NCI-H2081 (cell line): ENCODE measurements around the gene TIMM17A.
"Not testable (repeated sequence)": the region's sequence is repeated elsewhere in the genome, so short reads cannot be mapped to it uniquely, and the experiment has no call there.

ENCODE experiments used
- DNase-seq, 2 experiments: peaks; one replicate each; lab custom pipeline; 2025; lab: John Stamatoyannopoulos, UW

Gene TIMM17A

DNA sequence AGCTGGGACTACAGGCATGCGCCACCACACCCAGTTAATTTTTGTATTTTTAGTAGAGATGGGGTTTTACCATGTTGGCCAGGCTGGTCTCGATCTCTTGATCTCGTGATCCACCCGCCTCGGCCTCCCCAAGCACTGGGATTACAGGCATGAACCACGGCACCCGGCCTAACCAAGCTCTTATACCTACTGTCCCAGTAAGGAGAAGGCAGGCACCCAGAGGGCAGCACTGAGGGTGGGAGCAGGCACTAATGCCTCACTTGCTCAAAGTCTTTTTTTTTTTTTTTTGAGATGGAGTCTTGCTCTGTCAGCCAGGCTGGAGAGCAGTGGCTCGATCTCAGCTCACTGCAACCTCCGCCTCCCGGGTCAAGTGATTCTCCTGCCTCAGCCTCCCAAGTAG, 15.0 kb upstream of the TIMM17A start:
- not testable (repeated sequence) for DNase-seq

DNA sequence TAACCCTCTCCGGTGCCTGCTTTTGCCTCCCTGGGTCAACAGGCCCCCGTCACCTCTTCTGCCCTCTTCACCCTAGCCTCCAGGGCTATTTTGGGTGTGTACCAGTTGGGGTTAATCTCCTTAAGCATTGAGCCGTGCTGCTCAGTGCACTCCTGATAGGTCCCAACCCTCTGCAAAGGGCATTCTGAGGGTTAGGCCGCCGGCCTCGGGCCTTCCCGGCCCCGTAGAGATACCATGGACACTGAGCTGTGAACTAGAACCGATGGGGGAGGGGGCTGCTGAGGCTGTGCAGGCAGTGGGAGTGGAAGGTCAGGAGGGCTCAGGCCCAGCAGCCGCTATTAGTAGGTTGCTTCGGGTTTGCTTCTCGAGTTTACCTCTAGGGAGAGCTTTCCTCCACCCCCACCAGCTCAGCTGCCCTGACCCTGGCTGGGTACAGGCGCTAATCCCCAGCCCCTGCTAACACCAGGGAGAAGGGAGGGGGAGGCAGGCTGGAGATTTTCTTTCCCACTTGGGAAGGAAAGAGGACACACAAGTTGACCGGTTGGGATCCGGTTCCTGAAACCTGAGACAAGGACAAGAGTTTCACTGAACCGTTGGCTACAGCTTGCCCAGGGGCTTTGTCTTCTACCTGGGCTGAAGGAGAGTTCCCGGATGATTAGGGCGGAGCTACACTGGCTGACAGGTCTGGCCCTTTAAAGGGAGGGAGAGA, 13.7 kb upstream of the TIMM17A start:
- DNase-seq, result no peak

DNA sequence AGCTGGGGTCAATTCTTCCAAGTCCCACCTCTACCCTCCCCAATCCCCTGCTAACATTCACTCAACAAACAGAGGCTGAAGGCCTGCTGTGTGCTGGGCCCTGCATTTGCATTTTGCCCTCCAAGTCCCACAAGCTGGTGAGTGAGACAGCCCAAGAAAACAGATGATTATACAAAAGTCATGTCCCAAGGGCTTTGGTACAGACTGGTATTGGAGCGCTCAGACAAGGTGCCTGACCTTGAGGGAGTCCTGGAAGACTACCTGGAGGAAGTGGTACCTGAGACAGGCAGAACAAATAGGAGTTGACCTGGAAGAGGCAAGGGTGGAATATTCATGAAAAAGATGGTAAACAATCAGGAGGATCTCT, 13.2 kb upstream of the TIMM17A start:
- DNase-seq, result no peak

DNA sequence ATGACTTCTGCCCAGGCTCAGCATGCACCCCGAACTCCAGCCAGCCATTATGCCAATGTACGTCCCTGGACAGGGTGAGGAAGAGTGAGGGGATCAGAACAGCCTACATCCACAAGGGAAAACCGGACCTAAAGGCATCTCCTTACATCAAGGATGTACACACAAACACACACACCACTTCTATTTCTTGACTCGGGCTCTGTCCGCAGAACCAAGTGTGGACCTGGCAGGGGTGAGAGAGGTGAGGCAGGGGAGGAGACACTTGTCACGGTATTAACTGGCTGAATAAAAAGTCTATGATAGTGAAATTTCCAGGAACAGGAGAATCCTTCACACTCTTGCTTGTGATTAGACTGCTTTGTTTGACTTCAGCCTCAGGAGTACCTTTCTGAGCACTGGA, 11.3 kb upstream of the TIMM17A start:
- no peak for DNase-seq

DNA sequence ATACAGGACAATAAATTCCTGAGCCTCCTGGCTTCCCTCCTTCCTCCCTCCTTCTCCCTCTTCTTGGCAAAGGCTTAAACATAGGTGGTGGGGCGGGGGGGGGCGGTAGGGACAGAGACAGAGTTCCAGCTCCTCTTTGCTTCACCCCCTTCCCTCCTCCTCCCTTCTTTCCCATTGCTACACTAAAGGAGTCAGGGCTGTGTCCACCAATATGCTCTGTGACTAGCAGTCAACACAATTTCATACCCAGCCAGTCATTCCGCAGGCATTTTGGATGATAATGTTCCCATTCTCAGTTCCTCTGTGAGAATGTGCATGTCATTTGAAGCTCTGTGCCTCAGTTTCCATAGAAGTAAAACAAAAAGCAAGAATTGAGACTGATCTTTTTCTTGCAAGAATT, 10.7 kb upstream of the TIMM17A start:
- no peak for DNase-seq

DNA sequence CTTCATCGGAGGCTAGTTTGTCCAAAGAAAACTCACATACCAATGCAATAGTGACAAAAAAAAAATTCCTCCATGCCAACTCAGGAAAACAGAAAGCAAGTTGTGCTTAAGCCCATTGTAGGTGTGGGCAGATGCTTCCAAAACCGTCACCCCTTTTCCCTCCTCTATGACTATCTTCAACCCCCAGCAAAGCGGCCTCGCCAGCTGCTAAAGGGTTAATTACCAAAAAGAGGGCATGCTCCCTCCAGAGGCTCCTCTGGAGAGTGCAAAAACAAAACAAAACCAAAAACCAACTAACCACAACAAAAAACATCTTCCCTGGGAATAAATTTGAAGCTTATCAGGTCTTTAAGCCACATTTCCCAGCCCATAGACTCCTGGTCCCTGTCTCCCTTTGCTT, 10.1 kb upstream of the TIMM17A start:
- no peak for DNase-seq

DNA sequence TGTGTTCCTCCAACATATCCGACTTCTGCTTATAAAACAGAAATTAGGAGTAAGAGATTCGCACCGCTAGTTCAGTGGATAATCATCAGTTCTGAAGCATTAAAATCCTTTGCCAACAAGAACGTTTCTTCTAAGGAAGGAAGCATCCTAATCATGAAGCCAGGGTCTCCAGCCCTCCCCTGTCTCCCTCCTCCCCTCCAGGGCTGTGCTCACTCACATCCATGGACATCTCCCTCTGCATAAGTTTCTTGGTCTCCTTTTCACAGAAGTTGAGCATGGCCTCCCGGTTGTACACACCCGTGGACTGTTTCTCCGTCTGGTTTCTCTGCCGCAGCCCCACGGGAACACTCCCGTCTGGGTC, 9.5 kb upstream of the TIMM17A start:
- DNase-seq, result no peak

DNA sequence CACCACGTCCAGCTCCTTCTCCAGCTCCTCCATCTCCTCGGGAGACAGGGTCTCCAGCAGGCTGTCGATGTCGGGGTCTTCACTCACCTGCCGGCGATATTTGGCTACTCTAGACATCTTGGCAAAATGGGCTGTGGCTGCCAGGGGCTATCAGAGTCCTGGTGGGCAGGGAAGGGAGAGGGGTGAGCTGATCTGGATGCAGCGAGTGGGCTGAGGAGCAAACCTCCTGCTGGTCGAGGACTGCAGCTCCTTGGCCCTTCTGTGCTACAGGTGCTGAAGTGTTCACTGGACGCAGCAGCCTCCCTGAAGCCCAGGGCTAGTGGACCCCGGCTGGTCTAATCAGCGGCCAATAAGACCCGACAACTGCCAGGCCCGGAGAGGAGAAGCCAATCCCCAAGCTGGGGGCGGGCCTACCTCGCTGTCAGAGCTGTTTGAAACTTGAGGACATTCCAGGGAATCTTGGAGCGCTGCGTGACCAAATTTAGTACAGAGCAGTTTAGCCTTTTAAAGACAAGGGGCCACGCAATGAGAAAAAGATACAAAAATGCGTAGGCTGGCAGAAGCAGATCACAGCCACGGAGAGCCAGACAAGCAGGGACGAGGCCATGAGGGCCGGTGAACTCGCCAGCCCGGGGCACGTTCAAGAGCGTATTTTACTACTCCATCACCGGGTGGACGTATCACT, 8.9 kb upstream of the TIMM17A start, which contains the start of gene LMOD1:
LMOD1 (minus strand) TSS at position 325 of the 685 bp plus-strand sequence; CDS start at position 117, 208 bp downstream.
- no peak for DNase-seq

DNA sequence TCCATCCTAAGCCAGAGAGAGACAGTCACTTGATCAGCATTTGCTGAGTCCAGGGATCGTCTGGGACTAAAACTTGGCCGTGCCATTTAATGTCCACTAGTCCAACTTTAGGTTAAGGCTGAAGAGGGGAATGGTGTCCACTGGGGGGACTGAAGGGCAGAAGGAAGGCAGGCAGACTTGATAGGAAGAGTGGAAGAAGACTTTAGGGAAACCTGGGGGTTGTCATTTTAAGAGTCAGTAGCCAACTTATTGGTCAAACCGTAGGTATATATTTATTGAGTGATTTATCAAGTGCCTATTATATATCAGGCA, 7.7 kb upstream of the TIMM17A start:
- DNase-seq, result no peak

DNA sequence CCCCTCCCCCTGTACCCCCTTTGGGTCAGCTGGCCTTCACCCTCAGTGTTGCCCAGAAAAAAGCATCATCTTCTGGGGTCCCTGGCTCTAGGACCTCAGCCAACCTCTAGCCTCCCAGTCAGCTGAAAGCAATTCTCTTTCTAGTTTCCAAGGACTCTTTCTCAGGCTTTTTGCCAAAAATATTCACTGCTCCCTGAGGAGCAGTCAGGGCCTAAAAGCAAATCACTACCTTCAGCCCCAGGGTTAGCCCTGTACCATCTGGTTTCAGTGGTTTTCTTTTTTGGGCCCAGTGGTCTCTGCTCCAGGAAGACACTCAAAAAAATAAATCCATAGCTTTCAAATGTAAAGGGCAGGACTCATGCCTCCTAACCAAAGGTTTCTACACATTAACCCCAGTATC, 5.8 kb upstream of the TIMM17A start:
- no peak for DNase-seq

DNA sequence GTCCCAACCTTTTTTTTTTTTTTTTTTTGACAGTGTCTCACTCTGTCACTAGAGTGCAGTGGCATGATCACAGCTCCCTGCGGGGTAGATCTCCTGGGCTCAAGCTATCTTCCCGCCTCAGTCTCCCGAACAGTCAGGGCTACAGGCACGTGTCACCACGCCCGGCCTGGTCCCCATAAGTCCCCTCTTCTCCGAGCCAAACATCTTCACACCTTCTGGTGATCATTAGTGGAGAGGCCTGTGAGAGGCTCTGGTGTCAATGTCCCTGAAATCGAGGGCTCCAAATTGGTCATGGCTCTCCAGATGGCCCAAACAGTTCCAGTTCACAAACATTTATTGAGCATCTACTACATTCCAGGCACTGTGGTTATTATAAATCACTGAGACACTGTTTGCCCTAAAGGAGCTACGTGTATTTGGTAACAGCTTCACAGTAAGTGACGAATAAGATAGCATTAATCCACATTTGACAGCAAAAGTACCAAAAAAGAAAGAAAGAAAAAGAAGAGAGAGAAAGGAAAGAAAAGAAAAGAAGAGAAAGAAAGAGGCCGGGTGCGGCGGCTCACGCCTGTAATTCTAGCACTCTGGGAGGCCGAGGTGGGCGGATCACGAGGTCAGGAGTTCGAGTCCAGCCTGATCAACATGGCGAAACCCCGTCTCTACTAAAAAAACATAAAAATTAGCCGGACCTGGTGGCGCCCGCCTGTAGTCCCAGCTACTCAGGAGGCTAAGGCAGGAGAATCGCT, 867 bp upstream of the TIMM17A start:
- DNase-seq, result no peak

DNA sequence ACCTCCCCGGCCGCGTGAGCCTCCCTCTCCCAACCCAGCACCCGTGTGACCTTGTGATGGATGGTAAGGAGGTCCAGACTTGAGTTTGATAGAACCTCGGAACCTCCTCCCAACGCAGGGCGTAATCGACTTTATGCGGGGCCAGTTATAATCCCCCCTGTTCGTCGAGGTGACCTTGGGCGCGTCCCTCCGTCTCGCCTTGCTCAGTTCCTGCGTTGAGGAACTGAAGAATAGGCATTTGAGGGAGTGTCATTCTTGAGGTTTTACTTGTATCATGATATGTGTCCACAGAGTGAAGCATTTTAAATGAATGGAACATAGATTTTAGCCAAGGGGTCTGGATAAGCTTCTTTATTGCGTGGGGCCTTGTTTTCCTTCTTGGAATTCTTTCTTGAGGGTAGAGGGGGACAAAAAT, 433 bp downstream of the TIMM17A start:
- no peak for DNase-seq

DNA sequence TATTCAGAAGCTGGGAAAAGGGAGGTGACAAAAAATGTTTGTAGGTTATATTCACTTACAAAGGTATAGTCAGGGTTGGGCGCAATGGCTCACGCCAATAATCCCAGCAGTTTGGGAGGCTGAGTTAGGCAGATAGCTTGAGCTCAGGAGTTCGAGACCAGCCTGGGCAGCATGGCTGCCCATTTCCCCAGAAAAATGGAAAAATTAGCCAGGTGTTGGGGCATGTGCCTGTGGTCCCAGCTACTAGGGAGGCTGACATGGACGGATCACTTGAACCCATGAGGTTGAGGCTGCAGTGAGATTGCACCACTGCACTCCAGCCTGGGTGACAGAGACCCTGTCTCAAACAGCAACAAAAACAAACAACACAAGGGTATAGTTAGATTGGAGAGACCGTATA, 3.0 kb downstream of the TIMM17A start:
- no peak for DNase-seq

DNA sequence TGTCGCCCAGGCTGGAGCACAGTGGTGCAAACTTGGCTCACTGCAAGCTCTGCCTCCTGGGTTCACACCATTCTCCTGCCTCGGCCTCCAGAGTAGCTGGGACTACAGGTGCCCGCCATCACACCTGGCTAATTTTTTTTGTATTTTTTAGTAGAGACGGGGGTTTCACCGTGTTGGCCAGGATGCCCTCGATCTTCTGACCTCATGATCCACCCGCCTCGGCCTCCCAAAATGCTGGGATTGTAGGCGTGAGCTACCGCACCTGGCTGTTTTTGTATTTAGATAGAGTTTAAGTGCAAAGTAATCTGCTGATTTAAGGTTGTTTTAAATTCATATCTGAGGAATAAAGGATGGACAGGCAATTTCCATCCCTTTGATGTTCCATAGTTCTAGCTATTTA, 7.1 kb downstream of the TIMM17A start:
- DNase-seq, result not testable (repeated sequence)

DNA sequence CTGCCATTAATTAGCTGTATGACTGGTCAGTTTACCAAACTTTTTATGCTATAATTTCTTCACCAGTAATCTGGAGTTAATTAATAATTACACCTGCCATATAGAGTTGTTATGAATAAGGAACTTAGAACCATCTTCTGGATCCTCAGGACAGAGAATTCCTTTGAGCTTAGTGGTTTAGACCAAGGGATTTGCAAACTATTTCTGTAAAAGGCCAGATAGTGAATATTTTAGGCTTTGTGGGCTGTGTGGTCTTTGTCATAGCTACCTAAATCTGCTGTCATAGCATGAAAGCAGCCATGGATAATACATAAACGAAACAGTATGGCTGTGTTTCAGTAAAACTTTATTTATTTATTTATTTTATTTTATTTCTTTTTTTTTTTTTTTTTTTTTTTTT, 9.0 kb downstream of the TIMM17A start:
- DNase-seq, result no peak

DNA sequence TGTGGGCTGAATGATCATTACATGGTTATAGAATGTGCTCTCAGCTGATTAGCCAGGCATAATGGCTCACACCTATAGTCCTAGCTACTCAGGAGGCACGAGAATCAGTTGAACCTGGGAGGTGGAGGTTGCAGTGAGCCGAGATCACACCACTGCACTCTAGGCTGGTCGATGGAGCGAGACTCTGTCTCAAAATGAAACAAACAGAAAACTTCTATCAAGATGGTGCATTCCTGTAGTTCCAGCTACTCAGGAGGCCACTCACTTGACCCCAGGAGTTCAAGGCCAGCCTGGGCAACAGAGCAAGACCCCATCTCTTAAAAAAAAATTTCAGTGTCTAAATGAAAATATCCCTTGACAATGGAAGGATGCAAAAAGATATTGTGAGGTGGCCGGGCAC, 10.9 kb downstream of the TIMM17A start:
- no peak for DNase-seq

DNA sequence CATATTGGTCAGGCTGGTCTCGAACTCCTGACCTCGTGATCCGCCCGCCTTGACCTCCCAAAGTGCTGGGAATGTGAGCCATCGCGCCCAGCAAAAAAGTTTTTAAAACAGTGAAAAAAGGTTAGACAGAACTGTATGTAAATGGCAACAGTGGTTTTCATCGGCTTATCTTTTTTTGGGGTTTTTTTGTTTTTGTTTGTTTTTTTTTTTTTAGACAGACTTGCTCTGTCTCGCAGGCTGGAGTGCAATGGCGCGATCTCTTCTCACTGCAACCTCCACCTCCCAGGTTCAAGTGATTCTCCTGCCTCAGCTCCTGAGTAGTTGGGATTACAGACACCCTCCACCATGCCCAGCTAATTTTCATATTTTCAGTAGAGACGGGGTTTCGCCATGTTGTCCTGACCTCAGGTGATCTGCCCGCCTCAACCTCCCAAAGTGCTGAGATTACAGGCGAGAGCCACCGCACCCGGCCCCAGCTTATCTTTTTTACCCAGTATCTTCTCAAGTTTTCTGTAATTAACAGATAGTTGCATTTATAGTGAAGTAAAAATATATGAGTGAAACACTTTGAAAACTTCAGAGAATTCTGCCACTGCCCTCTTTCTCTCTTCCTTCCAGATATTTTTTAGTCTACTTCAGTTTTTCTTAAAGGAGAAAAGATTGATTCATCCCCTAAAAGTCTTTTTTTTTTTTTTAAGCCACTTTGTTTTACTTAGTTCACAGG, 13.1 kb downstream of the TIMM17A start:
- no peak for DNase-seq

DNA sequence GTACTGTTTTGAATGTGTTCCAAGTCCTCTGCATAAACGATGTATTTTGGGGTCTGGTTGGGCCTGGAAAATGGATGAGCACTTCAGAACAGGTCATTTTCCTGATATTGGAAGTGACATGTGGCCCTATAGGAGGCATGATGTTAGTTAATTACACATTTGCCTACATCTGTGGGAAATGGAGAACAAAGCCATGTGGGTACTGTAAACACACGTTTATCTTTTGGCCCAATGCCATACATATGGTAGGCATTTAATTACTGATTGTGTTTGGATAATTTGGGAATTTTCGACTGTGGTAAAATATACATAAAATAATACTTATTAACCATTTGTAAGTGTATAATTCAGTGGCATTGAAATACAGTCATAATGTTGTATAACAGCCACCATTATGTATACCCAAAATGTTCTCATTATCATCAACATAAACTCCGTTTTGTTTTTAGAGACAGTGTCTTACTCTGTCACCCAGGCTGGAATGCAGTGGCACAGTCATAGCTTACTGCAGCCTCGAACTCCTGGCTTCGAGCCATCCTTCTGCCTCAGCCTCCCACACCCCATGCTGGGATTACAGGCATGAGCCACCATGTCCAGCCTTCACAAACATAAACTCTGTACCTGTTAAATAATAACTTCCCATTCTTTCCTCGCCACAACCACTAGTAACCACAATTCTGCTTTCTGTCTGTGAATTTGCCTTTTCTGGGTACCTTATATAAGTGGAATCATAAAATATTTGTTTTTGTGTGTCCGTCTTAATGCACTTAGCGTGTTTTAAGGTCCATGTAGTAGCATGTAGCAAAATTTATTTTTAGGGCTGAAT, 15.2 kb downstream of the TIMM17A start:
- DNase-seq, result peak in 1 of 2 experiments; percentile 39

DNA sequence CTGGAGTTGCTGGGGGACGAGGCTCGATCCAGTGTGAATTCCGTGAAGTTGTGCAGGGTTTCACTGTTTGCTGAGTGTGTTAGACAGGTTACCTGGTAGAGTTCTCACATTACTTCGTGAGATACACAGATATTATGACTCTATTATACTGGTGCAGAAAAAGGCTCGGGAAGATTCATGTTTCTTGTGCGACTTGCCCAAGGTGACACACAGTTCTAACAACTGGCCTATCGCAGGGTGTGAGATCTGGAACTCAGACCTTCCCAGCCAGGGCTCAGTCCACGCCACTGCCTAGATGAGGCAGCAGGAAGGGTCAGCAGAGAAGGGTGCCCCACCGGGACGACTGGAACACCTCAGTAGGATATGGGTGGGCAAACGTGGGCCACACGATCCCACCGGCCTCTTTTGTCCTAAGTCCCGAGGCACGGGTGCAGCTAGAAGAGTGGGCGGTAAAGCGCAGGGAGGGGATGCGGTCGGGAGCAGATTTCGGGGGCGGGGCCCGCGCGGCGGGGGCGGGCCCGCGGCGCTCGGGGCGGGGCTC, 26.8 kb downstream of the TIMM17A start:
- no peak for DNase-seq

DNA sequence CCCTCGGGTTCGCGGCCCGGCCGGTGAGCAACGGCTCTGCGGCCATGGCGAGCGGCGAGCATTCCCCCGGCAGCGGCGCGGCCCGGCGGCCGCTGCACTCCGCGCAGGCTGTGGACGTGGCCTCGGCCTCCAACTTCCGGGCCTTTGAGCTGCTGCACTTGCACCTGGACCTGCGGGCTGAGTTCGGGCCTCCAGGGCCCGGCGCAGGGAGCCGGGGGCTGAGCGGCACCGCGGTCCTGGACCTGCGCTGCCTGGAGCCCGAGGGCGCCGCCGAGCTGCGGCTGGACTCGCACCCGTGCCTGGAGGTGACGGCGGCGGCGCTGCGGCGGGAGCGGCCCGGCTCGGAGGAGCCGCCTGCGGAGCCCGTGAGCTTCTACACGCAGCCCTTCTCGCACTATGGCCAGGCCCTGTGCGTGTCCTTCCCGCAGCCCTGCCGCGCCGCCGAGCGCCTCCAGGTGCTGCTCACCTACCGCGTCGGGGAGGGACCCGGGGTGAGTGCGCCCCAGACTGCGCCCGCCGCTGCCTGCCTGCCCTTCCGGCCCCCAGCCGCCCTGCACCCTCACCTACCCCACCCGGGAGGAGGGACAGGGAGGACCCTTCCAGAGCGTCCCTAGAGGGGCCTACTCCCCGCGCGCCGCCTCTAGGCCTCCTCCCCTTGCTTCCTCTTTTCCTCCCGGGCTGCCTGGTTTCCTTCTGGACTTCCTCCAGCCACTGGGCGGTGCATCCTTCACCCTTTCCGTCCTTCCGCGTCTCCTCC, 27.5 kb downstream of the TIMM17A start, which contains the start of gene RNPEP:
RNPEP (plus strand) TSS at position 26 of the 757 bp plus-strand sequence; CDS start at position 45, 19 bp downstream.
- DNase-seq, result peak; percentile 53 to 86

DNA sequence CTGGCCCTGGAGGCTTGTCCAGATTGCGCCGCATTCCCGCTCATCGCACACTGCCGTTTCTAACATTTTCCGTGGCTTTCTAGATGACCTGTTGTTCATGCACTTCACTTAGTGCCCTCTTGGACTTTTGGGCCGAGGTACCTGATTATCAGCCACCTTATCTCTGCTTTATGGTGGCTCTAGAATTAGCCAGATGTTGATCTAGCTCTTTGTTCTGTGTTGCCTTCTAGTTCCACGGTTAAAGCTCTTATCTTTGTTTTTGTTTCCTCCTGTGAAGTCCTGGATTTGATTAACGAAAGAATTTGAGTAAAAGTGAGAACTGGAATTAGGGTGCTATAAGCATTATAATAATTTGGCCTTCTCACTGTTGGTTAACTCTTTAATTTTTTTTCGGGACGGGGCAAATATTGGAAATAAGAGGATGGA, 28.1 kb downstream of the TIMM17A start:
- no peak for DNase-seq
